ENCODE measurements around the gene MSGN1.

DNA sequence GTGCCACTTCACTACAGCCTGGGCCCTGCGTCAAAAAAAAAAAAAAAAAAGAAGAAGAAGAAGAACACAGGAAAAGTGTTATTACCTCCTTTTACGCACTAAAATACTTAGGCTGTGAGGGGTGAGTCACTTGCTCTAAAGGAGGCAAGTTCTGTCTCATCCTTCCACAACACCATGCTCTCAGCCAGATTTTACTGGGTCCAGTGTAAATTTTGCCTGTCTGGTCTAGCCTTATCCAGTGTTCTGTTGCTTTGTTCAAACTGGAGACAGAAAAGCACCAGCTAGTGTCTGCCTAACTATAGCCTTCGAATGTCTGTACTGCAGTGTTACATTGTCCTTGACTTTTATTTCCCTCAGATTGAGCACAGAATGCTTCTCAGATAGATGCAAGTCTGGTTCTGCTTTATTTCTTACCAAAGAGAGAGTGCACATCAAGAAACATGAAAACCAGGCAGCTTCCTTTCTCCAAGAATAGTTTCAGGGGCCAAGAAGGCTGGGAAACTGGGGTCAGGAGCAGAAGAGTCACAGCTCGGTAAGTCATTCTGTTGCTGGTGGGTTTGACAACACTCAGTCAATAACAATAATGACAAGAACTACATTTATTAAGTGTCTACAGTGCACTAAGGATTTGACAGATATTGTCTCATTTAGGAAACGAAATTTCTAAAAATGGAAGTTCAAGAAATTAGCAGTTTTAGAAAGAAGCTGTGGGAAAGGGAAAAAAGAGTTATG is 3.1 kb upstream of the MSGN1 start:
- TF ChIP-seq POLR2A (IDR thresholded peaks at IDR 0.05) = no peak
- TF ChIP-seq, protein P1, sequence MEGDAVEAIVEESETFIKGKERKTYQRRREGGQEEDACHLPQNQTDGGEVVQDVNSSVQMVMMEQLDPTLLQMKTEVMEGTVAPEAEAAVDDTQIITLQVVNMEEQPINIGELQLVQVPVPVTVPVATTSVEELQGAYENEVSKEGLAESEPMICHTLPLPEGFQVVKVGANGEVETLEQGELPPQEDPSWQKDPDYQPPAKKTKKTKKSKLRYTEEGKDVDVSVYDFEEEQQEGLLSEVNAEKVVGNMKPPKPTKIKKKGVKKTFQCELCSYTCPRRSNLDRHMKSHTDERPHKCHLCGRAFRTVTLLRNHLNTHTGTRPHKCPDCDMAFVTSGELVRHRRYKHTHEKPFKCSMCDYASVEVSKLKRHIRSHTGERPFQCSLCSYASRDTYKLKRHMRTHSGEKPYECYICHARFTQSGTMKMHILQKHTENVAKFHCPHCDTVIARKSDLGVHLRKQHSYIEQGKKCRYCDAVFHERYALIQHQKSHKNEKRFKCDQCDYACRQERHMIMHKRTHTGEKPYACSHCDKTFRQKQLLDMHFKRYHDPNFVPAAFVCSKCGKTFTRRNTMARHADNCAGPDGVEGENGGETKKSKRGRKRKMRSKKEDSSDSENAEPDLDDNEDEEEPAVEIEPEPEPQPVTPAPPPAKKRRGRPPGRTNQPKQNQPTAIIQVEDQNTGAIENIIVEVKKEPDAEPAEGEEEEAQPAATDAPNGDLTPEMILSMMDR (IDR thresholded peaks at IDR 0.05) = no peak
